Measurements from ENCODE around the gene BCKDHB. TPM values are rescaled to one million over a fixed set of nuclear protein-coding genes. Genes with fewer than 3 reads are reported as not detected.

Gene BCKDHB
- total and polyA plus RNA-seq, 2 of the 4 experiments (the other 2 are of a cell fraction) = 11.2 to 11.8 TPM

DNA sequence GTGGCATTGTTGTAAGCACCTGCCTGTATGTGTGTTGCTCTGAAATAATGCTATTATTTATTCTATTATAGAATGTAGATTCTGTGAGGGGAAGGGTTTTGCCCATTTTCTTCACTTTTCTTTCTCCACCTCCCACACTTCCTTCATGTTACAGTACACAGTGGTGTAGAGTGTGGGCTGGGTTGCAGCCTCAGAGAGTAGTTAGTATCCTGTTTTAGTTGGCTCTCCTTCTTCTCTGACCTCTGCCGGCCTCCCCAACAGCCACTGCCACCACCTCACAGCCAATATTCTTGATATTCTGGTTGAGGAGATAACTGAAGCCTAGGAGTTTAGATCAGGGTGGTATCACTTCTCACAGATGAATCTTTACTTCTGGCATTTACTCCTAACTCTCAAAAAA, 143.4 kb downstream of the BCKDHB start:
- WGBS, 2 experiments (ENCODE audit: extremely low coverage in 2 of 2, insufficient read length in 1 of 2) = no CpG with 5 or more reads among the region's 1 CpG
- no TSS peak for BruUV-seq (replicated peaks)
- CTCF ChIA-PET = no interaction called here

More for the DNA sequence above, 143.4 kb downstream of the BCKDHB start:
- Histone ChIP-seq H3K27ac (ENCODE audit: insufficient read depth, low read length) (no peak overlapping the region), H3K36me3 (ENCODE audit: control insufficient read depth, insufficient read depth, low read length) (no peaks in the 10 kb centered on the region), H3K4me2 (ENCODE audit: low read depth, low read length) (no peak overlapping the region), H3K56ac (ENCODE audit: extremely low read depth, insufficient read depth, low read length) (no peak overlapping the region), H3K9me3 (ENCODE audit: control insufficient read depth, insufficient read depth, low read length) (no peaks in the 10 kb centered on the region), H3K4me1 (ENCODE audit: control insufficient read depth, insufficient read depth, low read length) (peaks cover 2% of the 10 kb centered on the region; the same call in 1 of the 2 replicates), H2AK5ac (ENCODE audit: low read depth, low read length) (no peak overlapping the region), H3K4ac (ENCODE audit: low read depth, low read length) (no peak overlapping the region), H3K14ac (replicated peaks; ENCODE audit: low read depth, low read length) (no peak overlapping the region), H2BK15ac (ENCODE audit: low read depth, low read length) (no peak overlapping the region), H3K9me1 (ENCODE audit: insufficient read depth, low read length) (peaks cover 6% of the 10 kb centered on the region; the same call in 1 of the 2 replicates), H4K8ac (ENCODE audit: low read depth in 2 of 2, low read length in 2 of 2) (no peak overlapping the region), H3K23ac (ENCODE audit: low read depth, low read length) (no peak overlapping the region), H3K27me3 (ENCODE audit: control insufficient read depth, insufficient read depth, low read length) (no peaks in the 10 kb centered on the region), H3K18ac (ENCODE audit: low read depth, low read length) (no peak overlapping the region), H4K5ac (ENCODE audit: low read depth, low read length) (no peak overlapping the region), H2BK20ac (ENCODE audit: low read depth, low read length) (no peak overlapping the region), H2BK120ac (ENCODE audit: low read depth, low read length) (no peak overlapping the region), H2BK5ac (ENCODE audit: low read depth, low read length, poor library complexity, severe bottlenecking) (no peak overlapping the region), H3K9ac (ENCODE audit: low read depth, low read length) (no peak overlapping the region), H4K91ac (ENCODE audit: insufficient read depth, low read depth, low read length) (no peak overlapping the region), H2AFZ (replicated peaks; ENCODE audit: low read length, poor library complexity) (no peak overlapping the region), H3K79me1 (ENCODE audit: low read depth in 1 of 2, low read length in 2 of 2) (0 out of 4 replicates have a peak, but pooled peaks cover 0 to 3% of the 10 kb centered on the region in 2 experiments), H3K4me3 (ENCODE audit: insufficient read depth, low read depth, low read length) (no peak overlapping the region), H4K20me1 (ENCODE audit: insufficient read depth, low read length) (no peaks in the 10 kb centered on the region), H2AK9ac (replicated peaks; ENCODE audit: low read depth, low read length, poor library complexity) (no peak overlapping the region)
- TF ChIP-seq MAFK (IDR thresholded peaks at IDR 0.05; ENCODE audit: low read depth, low read length) (no peak), POLR2A (IDR thresholded peaks at IDR 0.05; ENCODE audit: low read depth, low read length) (no peak), CHD1 (IDR thresholded peaks at IDR 0.05; ENCODE audit: low read depth, low read length) (no peak), ELK1 (IDR thresholded peaks at IDR 0.05; ENCODE audit: borderline replicate concordance, low read depth, low read length) (no peak), USF2 (IDR thresholded peaks at IDR 0.05; ENCODE audit: low read depth, low read length) (no peak), RAD21 (IDR thresholded peaks at IDR 0.05; ENCODE audit: low read length) (no peak), MAZ (IDR thresholded peaks at IDR 0.05; ENCODE audit: borderline replicate concordance, low read depth, low read length) (no peak), CEBPB (IDR thresholded peaks at IDR 0.05; ENCODE audit: low read depth, low read length) (no peak), SMC3 (IDR thresholded peaks at IDR 0.05; ENCODE audit: low read depth, low read length) (no peak), RFX5 (IDR thresholded peaks at IDR 0.05; ENCODE audit: low read depth, low read length) (no peak), BHLHE40 (IDR thresholded peaks at IDR 0.05; ENCODE audit: low read depth, low read length) (no peak), NFE2L2 (IDR thresholded peaks at IDR 0.05; ENCODE audit: low read depth, low read length) (no peak), MXI1 (IDR thresholded peaks at IDR 0.05; ENCODE audit: borderline replicate concordance, low read depth, low read length) (no peak)
- TF ChIP-seq, protein P1, sequence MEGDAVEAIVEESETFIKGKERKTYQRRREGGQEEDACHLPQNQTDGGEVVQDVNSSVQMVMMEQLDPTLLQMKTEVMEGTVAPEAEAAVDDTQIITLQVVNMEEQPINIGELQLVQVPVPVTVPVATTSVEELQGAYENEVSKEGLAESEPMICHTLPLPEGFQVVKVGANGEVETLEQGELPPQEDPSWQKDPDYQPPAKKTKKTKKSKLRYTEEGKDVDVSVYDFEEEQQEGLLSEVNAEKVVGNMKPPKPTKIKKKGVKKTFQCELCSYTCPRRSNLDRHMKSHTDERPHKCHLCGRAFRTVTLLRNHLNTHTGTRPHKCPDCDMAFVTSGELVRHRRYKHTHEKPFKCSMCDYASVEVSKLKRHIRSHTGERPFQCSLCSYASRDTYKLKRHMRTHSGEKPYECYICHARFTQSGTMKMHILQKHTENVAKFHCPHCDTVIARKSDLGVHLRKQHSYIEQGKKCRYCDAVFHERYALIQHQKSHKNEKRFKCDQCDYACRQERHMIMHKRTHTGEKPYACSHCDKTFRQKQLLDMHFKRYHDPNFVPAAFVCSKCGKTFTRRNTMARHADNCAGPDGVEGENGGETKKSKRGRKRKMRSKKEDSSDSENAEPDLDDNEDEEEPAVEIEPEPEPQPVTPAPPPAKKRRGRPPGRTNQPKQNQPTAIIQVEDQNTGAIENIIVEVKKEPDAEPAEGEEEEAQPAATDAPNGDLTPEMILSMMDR (conservative IDR thresholded peaks at IDR 0.05; ENCODE audit: low read depth, low read length) = no peak
- peak; percentile 17; the same call in 1 of the 2 replicates for ATAC-seq (ENCODE audit: low read depth)
- dilution Hi-C loops (cut with HindIII; ENCODE audit: low sequenced_read_pairs, unreplicated experiment) (no loop called here), in situ Hi-C loops (cut with MboI; ENCODE audit: low sequenced_read_pairs) (no loop called here), intact Hi-C loops (cut with micrococcal nuclease) (no loop called here)
- no peak for DNase-seq
- POLR2A ChIA-PET (ENCODE audit: unreplicated experiment) = no interaction called here

Measured in IMR-90 (cell line).